ENCODE results near the gene GPRC5B.

The GPRC5B gene

GRCh38 chr16:19809121-19809635 lies 75.5 kb downstream of the GPRC5B start:
- no peak for DNase-seq

- no peak for DNase-seq
Observed at GRCh38 chr16:19808061-19808641, 76.5 kb downstream of the GPRC5B start.
